Measurements from ENCODE around the gene SIPA1L3. TPM values are rescaled to one million over a fixed set of nuclear protein-coding genes. Genes with fewer than 3 reads are reported as not detected.

The SIPA1L3 gene
- total and polyA plus RNA-seq, 9 of the 15 experiments (the other 6 are each of a cell fraction or from before 2014, with no cell fraction given) = 0.01 to 6.1 (median 2.5) TPM

DNA sequence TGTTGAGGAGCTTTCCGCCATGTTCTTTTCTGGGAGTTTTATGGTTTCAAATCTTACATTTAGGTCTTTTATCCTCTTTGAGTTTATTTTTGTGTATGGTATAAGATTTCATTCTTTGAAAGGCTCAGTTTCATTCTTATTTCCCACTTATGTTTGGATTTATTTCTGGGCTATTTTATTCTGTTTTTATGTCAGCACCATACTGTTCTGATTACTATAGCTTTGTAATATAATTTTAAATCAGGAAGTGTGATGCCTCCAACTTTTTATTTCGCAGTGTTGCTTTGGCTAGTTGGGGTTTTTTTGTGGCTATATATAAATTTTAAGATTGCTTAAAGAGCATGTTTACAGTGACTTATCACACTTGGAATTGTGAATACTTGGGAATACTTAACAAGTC lies 135.1 kb downstream of the SIPA1L3 start:
- Histone ChIP-seq H4K20me1 (replicated peaks; ENCODE audit: control insufficient read depth, insufficient read depth, low read length) (peaks cover 6% of the 10 kb centered on the region; the same call in 1 of the 2 replicates), H3K27me3 (ENCODE audit: control insufficient read depth in 2 of 2, insufficient read depth in 2 of 2, low read length in 2 of 2) (peaks cover 7 to 22% of the 10 kb centered on the region in 2 experiments; a peak in 4 of 5 replicates), H3K4me2 (ENCODE audit: insufficient read depth, low read length) (no peak overlapping the region), H3K4me1 (replicated peaks in 1 of 2; ENCODE audit: control insufficient read depth in 2 of 2, insufficient read depth in 2 of 2, low read length in 2 of 2) (no peaks in the 10 kb centered on the region; a peak in 1 of 5 replicates), H3K79me2 (ENCODE audit: control insufficient read depth, insufficient read depth, low read length) (no peaks in the 10 kb centered on the region), H3K9ac (ENCODE audit: insufficient read depth in 1 of 2, low read depth in 2 of 2, low read length in 2 of 2) (no peak overlapping the region), H3K4me3 (no peak overlapping the region), H3K9me1 (ENCODE audit: control insufficient read depth, insufficient read depth, low read length) (no peaks in the 10 kb centered on the region), H3K36me3 (ENCODE audit: control insufficient read depth, insufficient read depth, low read length) (no peaks in the 10 kb centered on the region), H3K27ac (ENCODE audit: extremely low read depth, low read depth, low read length) (no peak overlapping the region), H3K9me3 (replicated peaks; ENCODE audit: control insufficient read depth, insufficient read depth, low read depth, low read length) (no peaks in the 10 kb centered on the region), H2AFZ (ENCODE audit: low read depth, low read length) (no peak overlapping the region)
- ChIA-PET CTCF (ENCODE audit: low intra/inter-chr PET ratio) (no interaction called here), POLR2A (interaction anchor here (0.6 to 1.9 kb wide), 3 partner anchors 12 to 60 kb away, joined by 3 to 4 read pairs (median 3); no protein-coding TSS in a partner anchor)
- no peak for ATAC-seq
- intact Hi-C loops (cut with micrococcal nuclease) (no loop called here), in situ Hi-C loops (cut with MboI) (no loop called here)
- DNase-seq (ENCODE audit: extremely low read depth in 1 of 4, low spot score in 3 of 4) = no peak
- WGBS (ENCODE audit: insufficient coverage, low coverage, missing lambda C conversion rate) = 39% methylated on average over 2 of the region's 2 CpGs
- TF ChIP-seq RBM25 (IDR thresholded peaks at IDR 0.05; ENCODE audit: low read depth, low read length, severe bottlenecking) (peak; percentile 59), MAFG (tag; conservative IDR thresholded peaks at IDR 0.05) (no peak)
- BruUV-seq (replicated peaks) = no TSS peak
- no peak for FAIRE-seq

GRCh38 chr19:38043649-38044144 lies 136.7 kb downstream of the SIPA1L3 start:
- intact Hi-C loops (cut with micrococcal nuclease) (no loop called here), in situ Hi-C loops (cut with MboI) (no loop called here)
- FAIRE-seq = no peak

More at GRCh38 chr19:38043649-38044144, 136.7 kb downstream of the SIPA1L3 start:
- no peaks in the 10 kb centered on the region for H3K9me1 ChIP-seq (ENCODE audit: control insufficient read depth, insufficient read depth, low read length)
- peaks cover 8% of the 10 kb centered on the region; the same call in 1 of the 2 replicates for H4K20me1 ChIP-seq (replicated peaks; ENCODE audit: control insufficient read depth, insufficient read depth, low read length)
- H2AFZ ChIP-seq (ENCODE audit: low read depth, low read length) = no peak overlapping the region
- H3K4me1 ChIP-seq (replicated peaks in 1 of 2; ENCODE audit: control insufficient read depth in 2 of 2, insufficient read depth in 2 of 2, low read length in 2 of 2) = no peaks in the 10 kb centered on the region; a peak in 1 of 5 replicates
- H3K9me3 ChIP-seq (replicated peaks; ENCODE audit: control insufficient read depth, insufficient read depth, low read depth, low read length) = no peaks in the 10 kb centered on the region
- ATAC-seq = no peak
- H3K4me2 ChIP-seq (ENCODE audit: insufficient read depth, low read length) = no peak overlapping the region
- no peak overlapping the region for H3K9ac ChIP-seq (ENCODE audit: insufficient read depth in 1 of 2, low read depth in 2 of 2, low read length in 2 of 2)
- peaks cover 13 to 28% of the 10 kb centered on the region in 2 experiments; a peak in 4 of 5 replicates for H3K27me3 ChIP-seq (ENCODE audit: control insufficient read depth in 2 of 2, insufficient read depth in 2 of 2, low read length in 2 of 2)
- 4% methylated on average over 5 of the region's 5 CpGs for WGBS (ENCODE audit: insufficient coverage, low coverage, missing lambda C conversion rate)
- no peaks in the 10 kb centered on the region for H3K79me2 ChIP-seq (ENCODE audit: control insufficient read depth, insufficient read depth, low read length)
- no peak overlapping the region for H3K4me3 ChIP-seq
- H3K36me3 ChIP-seq (ENCODE audit: control insufficient read depth, insufficient read depth, low read length) = no peaks in the 10 kb centered on the region
- TF ChIP-seq HDAC8 (tag; IDR thresholded peaks at IDR 0.05) (no peak), JUND (IDR thresholded peaks at IDR 0.05; ENCODE audit: borderline replicate concordance, low read depth, low read length) (no peak), JUND (tag; IDR thresholded peaks at IDR 0.05; ENCODE audit: borderline replicate concordance, low read depth, low read length) (no peak), MITF (IDR thresholded peaks at IDR 0.05) (no peak), BRD4 (IDR thresholded peaks at IDR 0.05) (no peak), DMBX1 (CRISPR knock-in tag; IDR thresholded peaks at IDR 0.05; ENCODE audit: borderline replicate concordance) (no peak), RNF2 (IDR thresholded peaks at IDR 0.05) (no peak)
- H3K27ac ChIP-seq (ENCODE audit: extremely low read depth, low read depth, low read length) = no peak overlapping the region
- ChIA-PET CTCF (ENCODE audit: low intra/inter-chr PET ratio) (no interaction called here), POLR2A (no interaction called here)
- BruUV-seq (replicated peaks) = no TSS peak
- DNase-seq (ENCODE audit: extremely low read depth in 1 of 4, low spot score in 3 of 4) = no peak

Measured in K562 (cell line).